ENCODE results near the gene SORBS2. TPM values are rescaled to one million over a fixed set of nuclear protein-coding genes. Genes with fewer than 3 reads are reported as not detected.

SORBS2 gene
- total and polyA plus RNA-seq, 2 of the 8 experiments (the other 6 are each of a cell fraction or from before 2014, with no cell fraction given) = 73.0 to 87.1 TPM

DNA sequence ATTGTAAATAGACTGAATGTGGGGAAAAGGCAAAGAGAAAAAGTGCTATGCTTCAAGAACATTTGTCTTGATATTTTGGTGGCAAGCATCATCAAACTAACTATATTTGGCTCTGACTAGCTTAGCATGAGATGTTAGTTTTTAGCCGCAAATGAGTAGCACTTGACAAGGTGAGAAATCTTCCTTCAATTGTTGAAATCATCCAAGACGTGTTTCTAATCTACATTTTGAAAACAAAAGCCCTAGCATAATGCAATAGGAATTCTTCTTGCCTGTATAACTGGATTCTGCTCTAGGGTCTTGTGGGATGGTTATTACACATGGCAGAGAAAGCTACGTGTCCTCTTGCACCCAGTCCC lies 92.5 kb downstream of the SORBS2 start:
- no peak for FAIRE-seq
- ChIA-PET CTCF (ENCODE audit: partially characterized antibody) (interaction anchor here (0.6 to 0.7 kb wide), 2 partner anchors 118 to 174 kb away, joined by 3 to 4 read pairs; no protein-coding TSS in a partner anchor), POLR2A (ENCODE audit: partially characterized antibody) (no interaction called here)
- Histone ChIP-seq H3K18ac (ENCODE audit: extremely low read depth, low read length) (no peak overlapping the region), H3K36me3 (ENCODE audit: control insufficient read depth in 2 of 4, insufficient read depth in 4 of 4, low read length in 3 of 4) (no peaks in the 10 kb centered on the region; a peak in 1 of 8 replicates), H2BK20ac (ENCODE audit: low read length) (no peak overlapping the region), H2AFZ (ENCODE audit: low read length) (no peak overlapping the region), H3K4me3 (ENCODE audit: extremely low read depth in 1 of 4, insufficient read depth in 2 of 4, low read depth in 3 of 4, low read length in 4 of 4) (no peak overlapping the region), H3K27me3 (replicated peaks in 1 of 4; ENCODE audit: control insufficient read depth in 3 of 4, extremely low read depth in 1 of 4, insufficient read depth in 3 of 4, low read length in 3 of 4) (no peaks in the 10 kb centered on the region), H3K9me3 (ENCODE audit: insufficient read depth in 2 of 2, low read depth in 1 of 2, low read length in 1 of 2) (no peaks in the 10 kb centered on the region), H4K91ac (replicated peaks; ENCODE audit: insufficient read length, low read length) (no peak overlapping the region), H2AK5ac (ENCODE audit: low read depth, low read length) (no peak overlapping the region), H3K9ac (replicated peaks in 1 of 4; ENCODE audit: extremely low read depth in 1 of 4, low read depth in 3 of 4, low read length in 3 of 4) (no peak overlapping the region), H4K5ac (ENCODE audit: insufficient read length, low read depth, low read length) (no peak overlapping the region), H3K4me2 (ENCODE audit: insufficient read depth in 1 of 2, low read depth in 2 of 2, low read length in 2 of 2) (no peak overlapping the region), H3K23me2 (ENCODE audit: low read depth, low read length) (no peaks in the 10 kb centered on the region), H3K27ac (ENCODE audit: low read depth, low read length) (no peak overlapping the region), H3K56ac (replicated peaks; ENCODE audit: insufficient read length, low read depth, low read length) (no peak overlapping the region), H2BK15ac (ENCODE audit: low read length) (no peak overlapping the region), H4K20me1 (replicated peaks in 1 of 2; ENCODE audit: control insufficient read depth in 1 of 2, insufficient read depth in 2 of 2, low read length in 2 of 2) (no peaks in the 10 kb centered on the region), H3K14ac (ENCODE audit: insufficient read length) (no peak overlapping the region), H4K8ac (ENCODE audit: extremely low read depth, insufficient read depth, low read length) (no peak overlapping the region), H3K4ac (replicated peaks; ENCODE audit: insufficient read length, low read depth, low read length) (no peak overlapping the region), H3K79me1 (ENCODE audit: low read depth, low read length) (no peaks in the 10 kb centered on the region), H2BK120ac (replicated peaks; ENCODE audit: low read depth, low read length) (no peak overlapping the region), H2BK5ac (ENCODE audit: low read depth, low read length) (no peak overlapping the region), H3K4me1 (replicated peaks in 1 of 4; ENCODE audit: control insufficient read depth in 3 of 4, insufficient read depth in 4 of 4, low read length in 3 of 4) (no peaks in the 10 kb centered on the region), H3K23ac (ENCODE audit: insufficient read length) (no peak overlapping the region), H2BK12ac (ENCODE audit: low read depth, low read length) (no peak overlapping the region), H3K79me2 (ENCODE audit: control insufficient read depth in 1 of 2, insufficient read depth in 2 of 2, low read length in 2 of 2) (no peaks in the 10 kb centered on the region; a peak in 1 of 4 replicates)
- TF ChIP-seq YY1 (IDR thresholded peaks at IDR 0.05; ENCODE audit: low read depth, low read length) = no peak
- TF ChIP-seq POLR2AphosphoS5 (IDR thresholded peaks at IDR 0.05; ENCODE audit: low read depth, low read length) = no peak
- TF ChIP-seq, protein P1, sequence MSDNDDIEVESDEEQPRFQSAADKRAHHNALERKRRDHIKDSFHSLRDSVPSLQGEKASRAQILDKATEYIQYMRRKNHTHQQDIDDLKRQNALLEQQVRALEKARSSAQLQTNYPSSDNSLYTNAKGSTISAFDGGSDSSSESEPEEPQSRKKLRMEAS (IDR thresholded peaks at IDR 0.05) = no peak
- no peak for TF ChIP-seq POU5F1 (IDR thresholded peaks at IDR 0.05; ENCODE audit: low read depth, low read length)
- TF ChIP-seq, protein P2, sequence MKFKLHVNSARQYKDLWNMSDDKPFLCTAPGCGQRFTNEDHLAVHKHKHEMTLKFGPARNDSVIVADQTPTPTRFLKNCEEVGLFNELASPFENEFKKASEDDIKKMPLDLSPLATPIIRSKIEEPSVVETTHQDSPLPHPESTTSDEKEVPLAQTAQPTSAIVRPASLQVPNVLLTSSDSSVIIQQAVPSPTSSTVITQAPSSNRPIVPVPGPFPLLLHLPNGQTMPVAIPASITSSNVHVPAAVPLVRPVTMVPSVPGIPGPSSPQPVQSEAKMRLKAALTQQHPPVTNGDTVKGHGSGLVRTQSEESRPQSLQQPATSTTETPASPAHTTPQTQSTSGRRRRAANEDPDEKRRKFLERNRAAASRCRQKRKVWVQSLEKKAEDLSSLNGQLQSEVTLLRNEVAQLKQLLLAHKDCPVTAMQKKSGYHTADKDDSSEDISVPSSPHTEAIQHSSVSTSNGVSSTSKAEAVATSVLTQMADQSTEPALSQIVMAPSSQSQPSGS (IDR thresholded peaks at IDR 0.05; ENCODE audit: low read length) = no peak
- TF ChIP-seq SIRT6 (IDR thresholded peaks at IDR 0.05; ENCODE audit: low read length) = no peak
- WGBS, 2 experiments (ENCODE audit: extremely low coverage in 1 of 2, insufficient coverage in 1 of 2, insufficient read length in 1 of 2, insufficient replicate concordance in 2 of 2, low coverage in 1 of 2, low lambda C conversion rate in 2 of 2, missing lambda C conversion rate in 1 of 2) = 91% methylated on average over 3 of the region's 3 CpGs; no CpG with 5 or more reads in 1 of the 2 experiments
- DNase-seq (ENCODE audit: low read depth in 1 of 2, low spot score in 2 of 2) = no peak
